ENCODE measurements around the gene GNG4. TPM values are rescaled to one million over a fixed set of nuclear protein-coding genes. Genes with fewer than 3 reads are reported as not detected.
"Not testable (repeated sequence)": the region's sequence is repeated elsewhere in the genome, so short reads cannot be mapped to it uniquely, and the experiment has no call there.

GNG4 gene
- total RNA-seq, 1 donor = 7.3 TPM

DNA sequence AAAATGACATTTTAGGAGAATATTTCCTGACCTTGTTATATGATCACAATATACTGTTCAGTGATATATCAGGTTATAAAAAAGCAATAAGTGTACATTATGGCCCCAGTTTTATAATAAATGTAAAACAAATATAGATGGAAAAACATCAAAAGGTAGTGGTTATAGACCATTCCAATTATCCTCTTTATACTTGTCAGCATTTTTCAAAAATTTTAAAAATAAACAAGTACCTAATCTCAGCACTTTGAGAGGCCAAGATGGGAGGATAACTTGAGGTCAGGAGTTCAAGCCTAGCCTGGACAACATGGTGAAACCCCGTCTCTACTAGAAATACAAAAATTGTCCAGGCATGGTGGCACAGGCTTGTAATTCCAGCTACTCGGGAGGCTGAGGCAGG is 75.7 kb downstream of the GNG4 start:
- DNase-seq (ENCODE audit: low read depth) = no peak
- H3K4me3 ChIP-seq (ENCODE audit: low read depth, low read length) = no peak overlapping the region
- TF ChIP-seq, protein P1, sequence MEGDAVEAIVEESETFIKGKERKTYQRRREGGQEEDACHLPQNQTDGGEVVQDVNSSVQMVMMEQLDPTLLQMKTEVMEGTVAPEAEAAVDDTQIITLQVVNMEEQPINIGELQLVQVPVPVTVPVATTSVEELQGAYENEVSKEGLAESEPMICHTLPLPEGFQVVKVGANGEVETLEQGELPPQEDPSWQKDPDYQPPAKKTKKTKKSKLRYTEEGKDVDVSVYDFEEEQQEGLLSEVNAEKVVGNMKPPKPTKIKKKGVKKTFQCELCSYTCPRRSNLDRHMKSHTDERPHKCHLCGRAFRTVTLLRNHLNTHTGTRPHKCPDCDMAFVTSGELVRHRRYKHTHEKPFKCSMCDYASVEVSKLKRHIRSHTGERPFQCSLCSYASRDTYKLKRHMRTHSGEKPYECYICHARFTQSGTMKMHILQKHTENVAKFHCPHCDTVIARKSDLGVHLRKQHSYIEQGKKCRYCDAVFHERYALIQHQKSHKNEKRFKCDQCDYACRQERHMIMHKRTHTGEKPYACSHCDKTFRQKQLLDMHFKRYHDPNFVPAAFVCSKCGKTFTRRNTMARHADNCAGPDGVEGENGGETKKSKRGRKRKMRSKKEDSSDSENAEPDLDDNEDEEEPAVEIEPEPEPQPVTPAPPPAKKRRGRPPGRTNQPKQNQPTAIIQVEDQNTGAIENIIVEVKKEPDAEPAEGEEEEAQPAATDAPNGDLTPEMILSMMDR (IDR thresholded peaks at IDR 0.05; ENCODE audit: insufficient read depth, low read depth, low read length) = no peak

DNA sequence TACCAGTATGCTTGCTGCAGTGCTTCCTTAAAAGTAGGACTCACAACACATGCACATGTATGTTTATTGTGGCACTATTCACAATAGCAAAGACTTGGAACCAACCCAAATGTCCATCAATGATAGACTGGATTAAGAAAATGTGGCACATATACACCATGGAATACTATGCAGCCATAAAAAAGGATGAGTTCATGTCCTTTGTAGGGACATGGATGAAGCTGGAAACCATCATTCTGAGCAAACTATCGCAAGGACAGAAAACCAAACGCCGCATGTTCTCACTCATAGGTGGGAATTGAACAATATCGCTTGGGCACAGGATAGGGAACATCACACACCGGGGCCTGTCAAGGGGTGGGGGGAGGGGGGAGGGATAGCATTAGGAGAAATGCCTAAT is 76.6 kb downstream of the GNG4 start:
- DNase-seq (ENCODE audit: low read depth); H3K4me3 ChIP-seq (ENCODE audit: low read depth, low read length): not testable (repeated sequence)

DNA sequence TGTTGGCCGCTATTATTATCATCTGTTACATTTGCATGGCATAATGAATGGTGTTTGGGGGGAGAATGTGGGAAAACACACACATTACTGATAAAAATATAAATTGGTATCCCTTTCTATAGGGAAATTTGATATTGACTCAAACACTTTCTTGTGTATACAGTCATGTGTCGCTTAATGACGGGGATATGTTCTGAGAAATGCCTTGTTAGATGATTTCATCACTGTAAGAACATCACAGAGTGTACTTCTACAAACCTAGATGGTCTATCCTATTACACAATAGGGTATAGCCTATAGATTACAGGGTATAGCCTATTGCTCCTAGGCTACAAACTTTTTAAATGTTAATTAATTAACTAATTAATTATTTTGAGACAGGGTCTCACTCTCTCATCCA is 78.1 kb downstream of the GNG4 start:
- TF ChIP-seq, protein P1 (IDR thresholded peaks at IDR 0.05; ENCODE audit: insufficient read depth, low read depth, low read length) = no peak
- no peak overlapping the region for H3K4me3 ChIP-seq (ENCODE audit: low read depth, low read length)
- no peak for DNase-seq (ENCODE audit: low read depth)

DNA sequence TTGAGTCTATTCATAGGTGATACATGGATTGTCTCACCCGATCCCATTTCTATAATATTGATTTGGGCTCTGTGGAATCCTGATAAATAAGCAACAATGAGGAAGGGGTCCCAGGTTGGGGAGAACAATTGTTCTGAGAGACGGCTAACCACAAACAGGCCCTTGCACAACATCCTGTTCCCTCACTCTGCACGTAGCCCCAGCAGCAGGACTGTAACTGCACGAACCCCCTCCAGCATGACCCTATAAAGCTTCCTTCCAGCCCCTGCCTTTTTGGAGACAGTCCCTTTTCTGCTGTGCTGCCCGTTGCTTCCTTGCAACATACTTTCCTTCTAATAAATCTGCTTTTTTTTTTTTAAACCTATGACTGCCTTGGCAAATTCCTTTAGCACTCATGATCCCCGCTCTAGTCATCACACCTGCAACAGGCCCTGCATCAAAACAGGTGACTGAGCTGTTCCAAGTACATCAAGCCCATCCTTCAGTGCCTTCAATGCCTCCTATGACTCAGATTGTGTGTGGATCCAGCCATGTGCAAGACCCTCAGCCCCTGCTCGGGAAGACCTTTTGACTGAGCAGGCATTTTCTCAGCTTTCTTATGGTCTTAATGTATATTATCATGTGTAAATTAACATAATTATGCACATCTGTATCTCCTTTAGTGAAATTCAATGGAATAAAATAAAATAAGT is 81.6 kb downstream of the GNG4 start:
- H3K4me3 ChIP-seq (ENCODE audit: low read depth, low read length) = no peak overlapping the region
- TF ChIP-seq, protein P1 (IDR thresholded peaks at IDR 0.05; ENCODE audit: insufficient read depth, low read depth, low read length) = no peak
- DNase-seq (ENCODE audit: low read depth) = no peak

DNA sequence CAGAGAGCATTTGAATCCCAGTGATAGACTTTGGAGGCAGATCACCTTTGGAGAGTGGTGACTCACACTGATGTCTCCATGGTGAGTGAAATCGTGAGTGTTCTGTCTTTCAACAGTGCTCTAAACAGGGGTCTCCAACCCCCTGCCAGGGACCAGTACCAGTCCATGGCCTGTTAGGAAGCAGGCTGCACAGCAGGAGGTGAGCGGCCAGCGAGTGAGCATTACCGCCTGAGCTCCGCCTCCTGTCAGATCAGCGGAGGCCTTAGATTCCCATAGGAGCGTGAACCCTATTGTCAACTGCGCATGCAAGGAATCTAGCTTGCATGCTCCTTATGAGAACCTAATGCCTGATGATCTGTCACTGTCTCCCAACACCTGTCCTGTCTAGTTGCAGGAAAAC is 83.5 kb downstream of the GNG4 start:
- TF ChIP-seq, protein P1 (IDR thresholded peaks at IDR 0.05; ENCODE audit: insufficient read depth, low read depth, low read length) = no peak
- no peak overlapping the region for H3K4me3 ChIP-seq (ENCODE audit: low read depth, low read length)
- DNase-seq (ENCODE audit: low read depth) = no peak

DNA sequence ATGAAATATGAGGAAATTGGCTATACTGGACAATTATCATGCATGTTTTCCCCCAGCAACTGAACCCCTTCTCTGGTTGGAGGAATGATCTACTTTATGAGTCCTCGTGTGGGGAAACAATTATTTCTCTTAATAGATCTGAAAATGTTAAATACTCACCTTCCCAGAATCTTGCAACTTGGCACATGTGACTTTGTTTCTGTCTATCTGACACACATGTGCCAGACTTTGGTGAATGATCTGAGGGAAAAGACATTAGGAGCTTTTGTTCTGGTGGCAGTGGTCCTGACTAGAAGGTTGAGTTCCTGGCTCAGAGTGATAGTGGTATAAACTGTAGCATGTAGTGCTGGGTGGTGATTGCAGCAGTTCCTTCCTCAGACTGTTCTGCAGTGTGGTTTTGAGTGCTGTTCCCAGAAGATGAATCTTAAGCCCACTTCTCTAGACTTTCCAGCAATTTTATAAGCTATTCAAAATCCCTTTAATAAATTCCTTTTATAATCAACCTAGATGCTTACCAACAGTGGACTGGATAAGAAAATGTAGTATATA is 86.0 kb downstream of the GNG4 start:
- TF ChIP-seq, protein P1 (IDR thresholded peaks at IDR 0.05; ENCODE audit: insufficient read depth, low read depth, low read length) = no peak
- no peak overlapping the region for H3K4me3 ChIP-seq (ENCODE audit: low read depth, low read length)
- no peak for DNase-seq (ENCODE audit: low read depth)

DNA sequence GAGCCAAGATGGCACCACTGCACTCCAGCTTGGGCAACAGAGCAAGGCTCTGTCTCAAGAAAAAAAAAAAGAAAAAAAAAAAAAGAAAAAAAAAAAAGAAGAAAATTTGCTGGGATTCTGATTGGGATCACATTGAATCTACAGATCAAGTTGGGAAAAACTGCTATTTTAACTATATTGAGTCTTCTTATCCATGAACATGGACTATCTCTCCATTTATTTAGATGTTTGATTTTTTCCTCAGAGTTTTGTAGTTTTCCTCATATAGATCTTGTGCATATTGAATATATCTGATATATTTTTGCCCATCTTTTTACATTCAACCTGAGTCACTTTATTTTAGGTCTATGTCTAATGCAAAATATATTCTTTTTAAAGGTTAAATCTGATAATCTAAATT is 87.0 kb downstream of the GNG4 start:
- no peak overlapping the region for H3K4me3 ChIP-seq (ENCODE audit: low read depth, low read length)
- TF ChIP-seq, protein P1 (IDR thresholded peaks at IDR 0.05; ENCODE audit: insufficient read depth, low read depth, low read length) = no peak
- DNase-seq (ENCODE audit: low read depth) = no peak
